DMS79 treated with DMSO at 0.1 percent for 48 hours (cell line): Measurements from ENCODE around the gene ZSWIM5.
"Not testable (repeated sequence)": the region's sequence is repeated elsewhere in the genome, so short reads cannot be mapped to it uniquely, and the experiment has no call there.

ENCODE experiments used
- DNase-seq: peaks from one replicate; lab custom pipeline; 2025; lab: John Stamatoyannopoulos, UW

Gene ZSWIM5

GRCh38 chr1:45002650-45003645, 203.5 kb downstream of the ZSWIM5 start:
- DNase-seq, result no peak

GRCh38 chr1:45001576-45001975, 204.8 kb downstream of the ZSWIM5 start:
- not testable (repeated sequence) for DNase-seq

DNA sequence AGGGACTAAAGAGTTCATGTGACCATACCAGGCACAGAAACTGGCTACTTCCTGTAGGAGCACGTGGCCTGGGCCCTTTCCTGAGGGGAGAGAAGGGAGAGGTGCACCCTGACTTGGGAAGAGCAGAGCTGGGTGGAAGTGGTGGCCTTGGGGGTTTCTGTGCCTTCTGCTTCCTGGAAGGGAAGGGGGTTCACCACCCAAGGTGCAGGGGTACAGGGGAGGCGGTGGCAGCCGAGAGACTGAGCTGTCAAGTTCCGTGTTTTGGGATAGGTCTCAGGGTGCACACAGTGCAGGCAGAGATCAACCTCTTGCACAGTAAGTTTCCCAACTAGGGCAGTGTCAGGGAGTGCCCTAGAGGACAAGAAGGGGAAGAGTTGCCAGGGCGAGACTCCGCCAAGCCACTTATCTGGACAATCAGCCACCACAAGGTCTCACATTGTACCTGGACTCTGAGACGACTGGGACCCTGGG, 205.4 kb downstream of the ZSWIM5 start:
- no peak for DNase-seq

DNA sequence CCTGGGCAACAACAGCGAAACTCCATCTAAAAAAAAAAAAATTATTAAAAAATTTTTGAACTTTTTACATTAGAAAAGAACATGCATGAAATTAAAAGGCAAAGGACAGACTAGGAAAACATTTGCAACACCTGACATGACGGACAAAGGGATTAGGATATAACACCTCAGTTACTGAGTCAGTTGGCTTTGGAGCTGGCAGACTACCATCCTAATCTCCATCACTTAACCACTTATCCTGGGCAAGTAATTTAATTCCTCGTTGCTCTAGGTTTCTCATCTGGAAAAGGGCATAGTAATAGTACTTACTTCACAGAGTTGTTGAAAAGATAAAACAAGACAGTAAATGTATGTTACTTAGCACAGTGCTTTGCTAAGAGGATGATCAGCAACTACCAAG, 207.2 kb downstream of the ZSWIM5 start:
- DNase-seq, result no peak

GRCh38 chr1:44995467-44996238, 210.8 kb downstream of the ZSWIM5 start:
- no peak for DNase-seq

GRCh38 chr1:44994309-44994898, 212.0 kb downstream of the ZSWIM5 start:
- no peak for DNase-seq

DNA sequence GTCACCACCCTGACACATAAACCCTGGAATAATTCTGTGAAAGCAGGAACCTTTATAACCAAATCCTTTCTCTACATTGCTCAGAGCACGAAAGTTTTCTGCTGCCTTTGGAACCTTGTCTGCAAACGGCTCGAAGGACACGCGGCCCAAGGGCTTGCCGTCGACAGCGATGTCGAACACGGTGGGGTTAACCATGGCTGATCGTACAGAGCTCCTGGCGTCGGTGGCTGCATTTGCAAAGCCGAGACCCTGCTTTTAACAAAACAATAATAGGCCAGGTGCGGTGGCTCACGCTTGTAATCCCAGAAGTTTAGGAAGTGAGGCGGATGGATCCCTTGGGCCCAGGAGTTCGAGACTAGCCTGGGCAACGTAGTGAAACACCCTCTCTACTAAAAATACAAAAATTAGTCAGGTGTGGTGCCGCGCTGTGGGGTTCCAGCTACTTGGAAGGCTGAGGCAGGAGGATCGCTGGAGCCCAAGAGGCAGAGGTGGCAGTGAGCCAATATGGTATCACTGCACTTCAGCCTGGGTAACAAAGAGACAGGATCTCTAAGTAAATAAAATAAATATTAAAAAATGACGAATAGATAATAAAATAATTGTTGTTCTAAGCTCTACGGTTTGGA, 217.8 kb downstream of the ZSWIM5 start:
- no peak for DNase-seq

GRCh38 chr1:44985747-44986359, 220.6 kb downstream of the ZSWIM5 start:
- DNase-seq, result no peak

DNA sequence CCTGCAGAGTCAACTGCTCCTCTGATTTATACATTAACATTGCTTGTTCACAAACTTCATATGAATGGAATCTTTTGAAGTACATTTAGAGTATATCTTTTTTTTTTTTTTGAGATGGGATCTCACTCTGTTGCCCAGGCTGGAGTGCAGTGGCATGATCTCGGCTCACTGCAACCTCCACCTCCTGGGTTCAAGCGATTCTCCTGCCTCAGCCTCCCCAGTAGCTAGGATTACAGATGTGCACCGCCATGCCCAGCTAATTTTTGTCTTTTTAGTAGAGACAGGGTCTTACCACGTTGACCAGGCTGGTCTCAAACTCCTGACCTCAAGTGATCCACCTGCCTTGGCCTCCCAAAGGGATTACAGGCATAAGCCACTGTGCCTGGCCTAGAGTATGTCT, 229.0 kb downstream of the ZSWIM5 start:
- DNase-seq, result not testable (repeated sequence)

DNA sequence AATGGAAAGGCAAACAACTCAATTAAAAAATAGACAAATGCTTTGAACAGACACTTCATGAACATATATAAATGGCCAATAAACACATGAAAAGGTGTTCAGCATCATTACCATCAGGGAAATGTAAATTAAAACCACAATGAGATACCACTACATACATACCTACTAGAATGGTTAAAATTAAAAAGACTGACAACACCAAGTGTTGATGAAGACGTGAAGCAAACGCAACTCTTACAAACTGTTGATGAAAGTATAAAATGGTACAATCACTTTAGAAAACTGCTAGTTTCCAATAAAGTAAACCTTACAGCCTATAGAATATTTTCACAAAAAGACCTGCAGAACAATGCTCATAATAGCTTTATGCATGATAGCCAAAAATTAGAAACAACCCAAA, 230.2 kb downstream of the ZSWIM5 start:
- no peak for DNase-seq

DNA sequence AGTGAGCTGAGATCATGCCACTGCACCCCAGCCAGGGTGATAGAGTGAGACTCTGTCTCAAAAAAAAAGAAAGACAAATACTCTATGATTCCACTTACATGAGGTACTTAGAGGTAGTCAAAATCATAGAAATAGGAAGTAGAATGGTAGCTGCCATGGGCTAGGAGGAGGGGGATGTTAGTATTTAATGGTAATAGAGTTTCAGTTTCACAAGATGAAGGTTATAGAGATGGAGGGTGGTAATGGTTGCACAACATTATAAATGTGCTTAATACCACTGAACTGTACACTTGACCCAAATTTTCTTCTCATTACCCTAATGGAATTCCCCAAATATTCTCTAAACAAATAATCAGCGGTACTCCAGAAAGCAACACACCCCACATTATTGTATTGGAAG, 232.8 kb downstream of the ZSWIM5 start:
- no peak for DNase-seq

- no peak for DNase-seq
Measured at GRCh38 chr1:44970317-44970716, 236.1 kb downstream of the ZSWIM5 start.
